GM19099 (cell line): Measurements from ENCODE around the gene UBAP1.

Experiments used
- POLR2A ChIP-seq: IDR thresholded peaks from 3 replicates; pipeline ENCODE4 v1.6.1; 2011; ENCODE audit warnings: low read depth; ENCODE audit not compliant: insufficient read length; ENCODE audit errors: extremely low read depth

Gene UBAP1

GRCh38 chr9:34178436-34179212, at the start of gene UBAP1:
TSS of gene UBAP1 (plus strand) at chr9:34179043. CDS start at chr9:34220915, 41,872 bp downstream.
- peak; percentile 80 for TF ChIP-seq POLR2A

- TF ChIP-seq POLR2A: no peak
Measured at GRCh38 chr9:34131571-34131970, 47.3 kb upstream of the UBAP1 start.

- no peak for TF ChIP-seq POLR2A
Measured at GRCh38 chr9:34133436-34133949, 45.4 kb upstream of the UBAP1 start.

- no peak for TF ChIP-seq POLR2A
Measured at GRCh38 chr9:34134521-34134920, 44.3 kb upstream of the UBAP1 start.

- no peak for TF ChIP-seq POLR2A
Measured at GRCh38 chr9:34139477-34140146, 39.2 kb upstream of the UBAP1 start.

GRCh38 chr9:34140853-34141252, 38.0 kb upstream of the UBAP1 start:
- no peak for TF ChIP-seq POLR2A

GRCh38 chr9:34143116-34143515, 35.7 kb upstream of the UBAP1 start:
- no peak for TF ChIP-seq POLR2A

- no peak for TF ChIP-seq POLR2A
Measured at GRCh38 chr9:34145165-34145564, 33.7 kb upstream of the UBAP1 start.

GRCh38 chr9:34151398-34151797, 27.4 kb upstream of the UBAP1 start:
- TF ChIP-seq POLR2A: no peak

GRCh38 chr9:34154057-34154456, 24.8 kb upstream of the UBAP1 start:
- TF ChIP-seq POLR2A: no peak

GRCh38 chr9:34157318-34157717, 21.5 kb upstream of the UBAP1 start:
- no peak for TF ChIP-seq POLR2A

- no peak for TF ChIP-seq POLR2A
Measured at GRCh38 chr9:34157898-34158297, 20.9 kb upstream of the UBAP1 start.

GRCh38 chr9:34158362-34158869, 20.4 kb upstream of the UBAP1 start:
- no peak for TF ChIP-seq POLR2A

- TF ChIP-seq POLR2A: no peak
Measured at GRCh38 chr9:34163434-34163833, 15.4 kb upstream of the UBAP1 start.

GRCh38 chr9:34169125-34169524, 9.7 kb upstream of the UBAP1 start:
- TF ChIP-seq POLR2A: no peak
